H9 (cell line): ENCODE measurements around the gene SUPT20H. TPM values are rescaled to one million over a fixed set of nuclear protein-coding genes. Genes with fewer than 3 reads are reported as not detected.

Experiments used
- DNase-seq: peaks from one replicate; pipeline ENCODE4 v3.0.0-alpha.2; 2017
- H2AFZ ChIP-seq: one replicate; pipeline ENCODE4 v1.6.1; 2013; ENCODE audit warnings: mild to moderate bottlenecking, low read length, control low read depth, moderate library complexity
- H2AK5ac ChIP-seq: 2 replicates; pipeline ENCODE4 v1.6.1; 2013; ENCODE audit warnings: low read length, control low read depth, mixed read lengths; ENCODE audit not compliant: insufficient read length
- H2BK120ac ChIP-seq: one replicate; pipeline ENCODE4 v1.6.1; 2013; ENCODE audit warnings: low read depth, mild to moderate bottlenecking, low read length, control low read depth, inconsistent platforms; ENCODE audit not compliant: poor library complexity, severe bottlenecking
- H2BK12ac ChIP-seq: 2 replicates; pipeline ENCODE4 v1.6.1; 2013; ENCODE audit warnings: low read length, control low read depth, mixed read lengths, low read depth; ENCODE audit not compliant: insufficient read length
- H2BK15ac ChIP-seq: 2 replicates; pipeline ENCODE4 v1.6.1; 2013; ENCODE audit warnings: low read depth, low read length, control low read depth
- H2BK20ac ChIP-seq: one replicate; pipeline ENCODE4 v1.6.1; 2013; ENCODE audit warnings: low read depth, mild to moderate bottlenecking, low read length, control low read depth, inconsistent platforms; ENCODE audit not compliant: poor library complexity, severe bottlenecking
- H2BK5ac ChIP-seq: 2 replicates; pipeline ENCODE4 v1.6.1; 2013; ENCODE audit warnings: low read length, control low read depth, mixed read lengths; ENCODE audit not compliant: insufficient read length
- H3K14ac ChIP-seq: 2 replicates; pipeline ENCODE4 v1.6.1; 2013; ENCODE audit warnings: low read length, control low read depth; ENCODE audit not compliant: insufficient read depth
- H3K18ac ChIP-seq: 2 replicates; pipeline ENCODE4 v1.6.1; 2013; ENCODE audit warnings: low read depth, mild to moderate bottlenecking, mixed read lengths, low read length, control low read depth; ENCODE audit not compliant: insufficient read length
- H3K23ac ChIP-seq: 2 replicates; pipeline ENCODE4 v1.6.1; 2013; ENCODE audit warnings: low read length, control low read depth, mixed read lengths, low read depth; ENCODE audit not compliant: insufficient read length
- H3K23me2 ChIP-seq: 2 replicates; pipeline ENCODE4 v1.6.1; 2013; ENCODE audit warnings: low read depth, mild to moderate bottlenecking, mixed read lengths, low read length, control low read depth; ENCODE audit not compliant: insufficient read length, poor library complexity, severe bottlenecking
- H3K27ac ChIP-seq: 2 replicates; pipeline ENCODE4 v1.5.1; 2013; ENCODE audit warnings: low read length, control low read depth, mixed read lengths, low read depth; ENCODE audit not compliant: insufficient read length
- H3K27me3 ChIP-seq: 2 replicates; pipeline ENCODE4 v1.6.1; 2013; ENCODE audit warnings: low read length, control low read depth, inconsistent platforms; ENCODE audit not compliant: insufficient read depth
- H3K4ac ChIP-seq: 2 replicates; pipeline ENCODE4 v1.6.1; 2013; ENCODE audit warnings: low read depth, mild to moderate bottlenecking, control low read depth, inconsistent platforms, low read length, moderate library complexity
- H3K4me1 ChIP-seq: 2 replicates; pipeline ENCODE4 v1.6.1; 2013; ENCODE audit warnings: low read length, control low read depth, inconsistent platforms; ENCODE audit not compliant: insufficient read depth
- H3K4me2 ChIP-seq: 2 replicates; pipeline ENCODE4 v1.6.1; 2013; ENCODE audit warnings: low read length, control low read depth, mixed read lengths; ENCODE audit not compliant: insufficient read length, insufficient read depth
- H3K56ac ChIP-seq: 2 replicates; pipeline ENCODE4 v1.6.1; 2013; ENCODE audit warnings: low read depth, mild to moderate bottlenecking, mixed read lengths, low read length, control low read depth; ENCODE audit not compliant: insufficient read length
- H3K79me1 ChIP-seq: 2 replicates; pipeline ENCODE4 v1.6.1; 2013; ENCODE audit warnings: low read depth, mild to moderate bottlenecking, moderate library complexity, low read length, control low read depth, inconsistent platforms; ENCODE audit not compliant: insufficient read depth, poor library complexity, severe bottlenecking
- H3K79me2 ChIP-seq: 2 replicates; pipeline ENCODE4 v1.6.1; 2013; ENCODE audit warnings: low read length, control low read depth, inconsistent platforms; ENCODE audit not compliant: insufficient read depth
- H3K9ac ChIP-seq: 2 replicates; pipeline ENCODE4 v1.6.1; 2013; ENCODE audit warnings: low read length, control low read depth, mixed read lengths; ENCODE audit not compliant: insufficient read length; ENCODE audit errors: extremely low read depth
- H3K9me3 ChIP-seq: one replicate; pipeline ENCODE4 v1.6.1; 2013; ENCODE audit warnings: low read depth, low read length, inconsistent platforms; ENCODE audit not compliant: control insufficient read depth
- H3T11ph ChIP-seq: one replicate; pipeline ENCODE4 v1.6.1; 2013; ENCODE audit warnings: mild to moderate bottlenecking, low read length, control low read depth, inconsistent platforms
- H4K20me1 ChIP-seq: one replicate; pipeline ENCODE4 v1.6.1; 2013; ENCODE audit not compliant: control insufficient read depth, insufficient read length, insufficient read depth
- H4K5ac ChIP-seq: 2 replicates; pipeline ENCODE4 v1.6.1; 2013; ENCODE audit warnings: low read depth, mild to moderate bottlenecking, mixed read lengths, low read length, control low read depth; ENCODE audit not compliant: insufficient read length
- H4K8ac ChIP-seq: replicated peaks from 2 replicates; pipeline ENCODE4 v1.6.1; 2013; ENCODE audit warnings: low read length, control low read depth, mixed read lengths, low read depth; ENCODE audit not compliant: insufficient read length
- H4K91ac ChIP-seq: 2 replicates; pipeline ENCODE4 v1.6.1; 2013; ENCODE audit warnings: low read depth, mild to moderate bottlenecking, moderate library complexity, mixed read lengths, low read length, control low read depth; ENCODE audit not compliant: insufficient read length
- H3K27ac Mint-ChIP-seq, 3 experiments: 2 replicates in 2 of 3; 3 replicates in 1 of 3; pipeline ENCODE4 v1.8.0; 2020 to 2021; ENCODE audit warnings: mixed read lengths in 3 of 3, mild to moderate bottlenecking in 1 of 3, moderate library complexity in 1 of 3
- H3K27me3 Mint-ChIP-seq: 2 replicates; pipeline ENCODE4 v1.8.0; 2021; ENCODE audit warnings: low read depth, mild to moderate bottlenecking, moderate library complexity, mixed read lengths
- H3K36me3 Mint-ChIP-seq, 3 experiments: 2 replicates in 2 of 3; 3 replicates in 1 of 3; pipeline ENCODE4 v1.8.0; 2020 to 2021; ENCODE audit warnings: low read depth in 3 of 3, mixed read lengths in 3 of 3; ENCODE audit not compliant: insufficient read depth in 1 of 3
- H3K4me1 Mint-ChIP-seq, 2 experiments: 2 replicates each; pipeline ENCODE4 v1.8.0; 2020; ENCODE audit warnings: mixed read lengths in 2 of 2
- H3K4me3 Mint-ChIP-seq, 2 experiments: 2 replicates in 1 of 2; 3 replicates in 1 of 2; pipeline ENCODE4 v1.8.0; 2020 to 2021; ENCODE audit warnings: mild to moderate bottlenecking in 2 of 2, mixed read lengths in 2 of 2, moderate library complexity in 1 of 2
- H3K9me3 Mint-ChIP-seq, 2 experiments: 2 replicates in 1 of 2; 3 replicates in 1 of 2; pipeline ENCODE4 v1.8.0; 2020; ENCODE audit warnings: mild to moderate bottlenecking in 2 of 2, mixed read lengths in 2 of 2, moderate library complexity in 1 of 2
- CTCF ChIP-seq: fragments of 200-600 bp; sonication (generic); conservative IDR thresholded peaks from 3 replicates; pipeline ENCODE4 v1.8.0; 2021; ENCODE audit warnings: antibody characterized with exemption, mild to moderate bottlenecking
- WGBS: extraction: QIAGEN DNeasy Blood & Tissue Kit; methylation state at CpG from one replicate; pipeline ENCODE4 v1.1.7; 2013; ENCODE audit warnings: missing lambda C conversion rate, low lambda C conversion rate, mixed read lengths; ENCODE audit not compliant: insufficient read length; ENCODE audit errors: extremely low coverage; 5-methylcytosine and 5-hydroxymethylcytosine counted together
- total RNA-seq: library from RNA; stranded (reverse); gene quantifications from 2 replicates; pipeline ENCODE4 v1.2.1, GENCODE V29; 2021

Gene SUPT20H
- total RNA-seq, 1 experiment from 2014 or later: 59.5 TPM

GRCh38 chr13:37072024-37072423, 12.5 kb upstream of the SUPT20H start:
- H3T11ph ChIP-seq: no peak overlapping the region
- H4K5ac ChIP-seq: no peak overlapping the region
- H2BK15ac ChIP-seq: no peak overlapping the region
- H3K9me3 ChIP-seq: no peaks in the 10 kb centered on the region
- H2AK5ac ChIP-seq: no peak overlapping the region
- no peaks in the 10 kb centered on the region for H4K20me1 ChIP-seq
- no peak overlapping the region for H4K8ac ChIP-seq
- H3K79me2 ChIP-seq: no peaks in the 10 kb centered on the region
- Mint-ChIP-seq H3K27ac (no peak overlapping the region), H3K36me3 (no peaks in the 10 kb centered on the region), H3K4me3 (no peak overlapping the region), H3K27me3 (no peaks in the 10 kb centered on the region), H3K4me1 (peaks cover 2 to 3% of the 10 kb centered on the region in 2 experiments; a peak in 3 of 4 replicates), H3K9me3 (no peaks in the 10 kb centered on the region)
- TF ChIP-seq CTCF: no peak
- H2BK5ac ChIP-seq: no peak overlapping the region
- no peak overlapping the region for H2AFZ ChIP-seq
- no peaks in the 10 kb centered on the region for H3K79me1 ChIP-seq
- no CpG with 5 or more reads among the region's 4 CpGs for WGBS
- H3K27ac ChIP-seq: no peak overlapping the region
- no peak for DNase-seq
- no peak overlapping the region for H3K4ac ChIP-seq
- no peaks in the 10 kb centered on the region for H3K27me3 ChIP-seq
- H4K91ac ChIP-seq: no peak overlapping the region
- H2BK120ac ChIP-seq: no peak overlapping the region
- no peak overlapping the region for H3K56ac ChIP-seq
- H3K18ac ChIP-seq: no peak overlapping the region
- H3K9ac ChIP-seq: no peak overlapping the region
- H3K23me2 ChIP-seq: no peaks in the 10 kb centered on the region
- H3K4me1 ChIP-seq: no peaks in the 10 kb centered on the region
- H2BK12ac ChIP-seq: no peak overlapping the region
- no peak overlapping the region for H3K23ac ChIP-seq
- H3K4me2 ChIP-seq: no peak overlapping the region
- H2BK20ac ChIP-seq: no peak overlapping the region
- H3K14ac ChIP-seq: no peak overlapping the region
